Measurements from ENCODE around the gene KLHL22.
"Not testable (repeated sequence)": the region's sequence is repeated elsewhere in the genome, so short reads cannot be mapped to it uniquely, and the experiment has no call there.

KLHL22 gene

DNA sequence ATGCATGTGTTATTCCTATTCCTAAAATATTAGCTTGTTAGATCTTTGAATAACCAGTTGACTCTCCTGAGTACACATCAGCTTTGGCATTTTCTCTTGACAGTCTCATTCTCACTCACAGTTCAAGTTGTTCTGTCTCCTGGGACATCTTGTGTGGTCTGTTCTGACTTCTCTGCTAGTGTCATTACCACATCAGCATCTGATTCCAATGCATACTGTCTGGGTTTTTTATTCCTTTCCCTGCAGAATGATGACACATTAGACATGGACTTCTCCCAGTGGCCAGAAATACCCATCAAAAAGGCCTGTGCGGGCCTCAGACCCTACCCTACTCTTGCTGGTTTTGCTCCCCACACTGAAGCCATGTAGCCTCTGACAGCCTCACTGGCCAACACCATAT lies 99.0 kb downstream of the KLHL22 start:
- DNase-seq: no peak

DNA sequence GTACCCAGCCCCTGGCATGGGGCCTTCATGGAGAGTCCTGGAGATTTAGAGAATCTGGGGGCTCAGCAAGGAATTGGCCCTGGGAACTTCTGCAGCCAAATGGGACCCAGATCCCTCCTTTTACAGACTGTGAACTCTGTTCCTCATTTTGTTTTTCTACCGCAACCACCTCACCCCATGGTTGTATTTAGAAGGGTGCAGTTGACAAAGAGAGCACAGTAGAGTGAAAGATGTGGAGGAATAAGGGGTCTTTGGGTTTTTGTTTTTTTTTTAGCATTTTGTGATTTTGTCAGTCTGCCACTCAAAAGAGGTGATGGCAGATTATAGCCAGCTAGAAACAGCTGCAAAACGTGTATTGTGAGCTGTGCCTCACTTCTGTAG lies 99.7 kb downstream of the KLHL22 start:
- DNase-seq: no peak

DNA sequence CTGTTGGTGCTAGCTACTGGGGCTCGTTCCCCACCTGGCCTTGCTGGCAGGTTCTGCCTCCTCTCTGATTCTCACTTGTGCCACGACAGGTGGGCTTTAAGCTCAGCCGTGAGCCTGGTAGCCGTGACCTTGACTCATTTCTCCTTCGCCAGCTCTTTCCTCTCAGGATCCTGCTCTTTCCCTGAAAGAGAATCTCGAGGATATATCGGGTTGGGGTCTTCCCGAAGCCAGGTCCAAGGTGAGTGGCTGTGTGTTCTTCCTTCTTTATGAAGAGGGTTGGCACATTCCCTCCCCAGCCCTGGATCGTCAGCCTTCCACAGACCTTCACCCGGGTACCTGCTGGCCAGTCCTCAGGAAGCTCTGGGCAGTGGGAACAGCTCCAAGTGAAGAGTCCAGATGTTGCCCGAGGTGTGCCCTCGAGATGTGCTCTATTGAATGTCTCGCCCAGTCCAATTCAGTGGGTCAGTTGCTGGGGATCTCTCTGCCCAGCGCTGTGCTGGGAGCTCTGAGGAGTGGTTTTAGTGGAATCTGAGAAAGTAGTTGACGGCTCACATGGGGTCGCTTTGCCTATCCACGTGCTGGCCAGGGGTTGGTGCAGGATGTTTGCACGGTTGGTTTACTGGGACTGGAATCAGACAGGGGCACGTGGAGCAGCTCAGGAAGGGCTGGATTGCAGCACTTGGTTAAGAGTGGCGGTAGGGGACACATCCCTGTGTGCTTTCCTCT lies 100.3 kb downstream of the KLHL22 start:
- DNase-seq: no peak

DNA sequence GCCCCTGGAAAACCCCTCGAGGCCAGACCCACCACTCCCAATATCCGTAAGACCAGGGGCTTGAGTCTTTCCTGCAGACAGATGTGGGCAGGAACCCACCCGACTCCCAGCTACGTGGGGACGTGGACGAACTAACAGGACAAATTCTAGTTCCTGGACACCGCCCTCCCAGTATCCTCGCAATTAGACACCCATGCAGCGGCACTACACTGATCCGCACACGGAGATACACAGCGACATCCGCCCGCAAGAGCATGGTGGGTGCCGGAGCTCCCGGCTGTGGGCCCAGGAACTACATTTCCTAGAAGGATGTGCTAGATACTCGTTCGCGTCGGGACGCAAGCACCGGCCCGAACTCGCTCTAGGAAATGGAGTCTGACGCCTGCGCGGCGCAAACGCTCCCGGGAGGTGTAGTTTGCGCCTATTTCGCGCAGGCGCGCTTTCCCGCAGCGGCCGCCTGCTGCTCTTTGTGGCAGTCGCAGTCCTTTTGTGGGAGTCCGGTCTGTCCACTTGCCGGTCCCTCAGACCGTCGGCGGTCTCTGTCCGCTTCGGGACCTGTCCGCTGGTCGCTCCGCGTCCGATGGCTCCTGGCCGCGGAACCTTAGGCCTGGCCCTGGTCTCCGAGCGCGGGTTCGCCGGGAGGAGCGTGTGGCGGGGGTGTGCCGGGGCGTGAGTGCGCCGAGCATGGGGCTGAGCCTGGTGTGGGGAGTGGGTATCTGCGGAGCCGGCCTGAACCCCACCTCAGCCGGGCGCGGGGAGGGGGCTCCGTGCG lies 101.7 kb downstream of the KLHL22 start, which contains the start of gene ZNF74:
Gene ZNF74 (plus strand): TSS at position 447 of the 772 bp plus-strand sequence. CDS start 478 bp downstream, outside the sequence.
- DNase-seq: peak; percentile 96

DNA sequence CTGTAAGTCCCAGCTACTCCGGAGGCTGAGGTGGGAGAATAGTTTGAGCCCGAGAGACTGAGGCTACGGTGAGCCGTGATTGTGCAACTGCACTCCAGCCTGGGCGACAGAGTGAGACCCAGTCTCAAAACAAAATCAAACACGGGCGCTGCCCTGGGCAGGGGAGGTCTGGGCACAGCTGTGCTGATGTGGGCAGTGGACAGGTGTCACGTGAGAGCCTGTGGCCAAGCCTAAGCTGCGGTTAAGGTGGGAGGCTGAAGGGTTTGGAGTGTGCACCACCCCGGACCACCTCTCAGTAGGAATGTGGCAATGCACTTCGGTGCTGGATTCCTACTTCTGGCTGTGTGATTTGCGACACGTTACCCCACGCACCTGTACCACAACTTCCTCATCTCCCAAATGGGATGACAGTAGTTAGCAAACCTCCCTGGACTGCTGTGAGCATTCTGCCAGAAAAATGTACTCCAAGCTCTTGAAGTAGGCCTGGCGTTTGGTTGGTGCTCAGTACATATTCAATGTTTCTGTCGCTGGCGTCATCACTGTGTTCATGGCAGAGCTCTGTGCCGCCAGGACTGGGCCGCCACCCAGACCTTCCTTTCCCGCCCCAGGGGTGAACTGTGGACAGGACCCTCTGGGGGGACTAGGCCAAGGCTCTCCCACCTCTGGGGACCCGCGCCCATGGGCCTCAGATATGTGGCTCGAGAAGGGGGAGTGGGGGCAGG lies 102.5 kb downstream of the KLHL22 start:
- no peak for DNase-seq

DNA sequence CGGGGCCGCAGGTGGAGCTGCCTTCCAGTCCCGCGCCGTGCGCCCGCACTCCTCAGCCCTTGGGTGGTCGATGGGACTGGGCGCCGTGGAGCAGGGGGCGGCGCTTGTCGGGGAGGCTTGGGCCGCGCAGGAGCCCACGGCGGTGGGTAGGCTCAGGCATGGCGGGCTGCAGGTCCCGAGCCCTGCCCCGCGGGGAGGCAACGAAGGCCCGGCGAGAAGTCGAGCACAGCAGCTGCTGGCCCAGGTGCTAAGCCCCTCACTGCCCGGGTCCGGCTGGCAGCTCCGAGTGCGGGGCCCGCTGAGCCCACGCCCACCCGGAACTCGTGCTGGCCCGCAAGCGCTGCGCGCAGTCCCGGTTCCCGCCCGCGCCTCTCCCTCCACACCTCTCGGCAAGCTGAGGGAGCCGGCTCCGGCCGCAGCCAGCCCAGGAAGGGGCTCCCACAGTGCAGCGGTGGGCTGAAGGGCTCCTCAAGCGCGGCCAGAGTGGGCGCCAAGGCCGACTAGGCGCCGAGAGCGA lies 103.2 kb downstream of the KLHL22 start:
- not testable (repeated sequence) for DNase-seq
